Upper lobe of left lung (tissue), 6 donors: ENCODE measurements around the gene GLIS1. TPM values are rescaled to one million over a fixed set of nuclear protein-coding genes. Genes with fewer than 3 reads are reported as not detected.

ENCODE experiments used
- ATAC-seq, 2 donors: fragments of 200-7000 bp; cut with Tn5 transposase; one replicate each; pipeline ENCODE4 v1.9.1; 2022; ENCODE audit warnings: mild to moderate bottlenecking in 2 of 2, moderate library complexity in 2 of 2; ENCODE audit not compliant: low FRiP score in 2 of 2
- DNase-seq, 2 donors: peaks; one replicate each; pipeline ENCODE4 v3.0.0-alpha.2; 2019 to 2020
- H3K27ac ChIP-seq, 4 donors: fragments of 200-600 bp; sonication (generic); one replicate each; pipeline ENCODE4 v1.5.1; 2016 to 2019
- H3K27me3 ChIP-seq, 4 donors: fragments of 200-600 bp; sonication (generic); one replicate each; pipeline ENCODE4 v1.5.1; 2017 to 2019
- H3K36me3 ChIP-seq, 4 donors: fragments of 200-600 bp; sonication (generic); one replicate each; pipeline ENCODE4 v1.5.1; 2016 to 2019
- H3K4me1 ChIP-seq, 4 donors: fragments of 200-600 bp; sonication (generic); one replicate each; pipeline ENCODE4 v1.5.1; 2018 to 2019
- H3K4me3 ChIP-seq, 4 donors: fragments of 200-600 bp; sonication (generic); one replicate each; pipeline ENCODE4 v1.5.1; 2017 to 2019; ENCODE audit warnings: mild to moderate bottlenecking in 2 of 4, moderate library complexity in 1 of 4
- H3K9me3 ChIP-seq, 4 donors: fragments of 200-600 bp; sonication (generic); one replicate each; pipeline ENCODE4 v1.5.1; 2018 to 2019
- EP300 ChIP-seq, 4 donors: sonication (generic); formaldehyde crosslinking; IDR thresholded peaks; one replicate each; pipeline ENCODE4 v1.5.1; 2017; ENCODE audit warnings: antibody characterized with exemption in 4 of 4, control low read depth in 2 of 4
- POLR2A ChIP-seq, 4 donors: fragments of 450-650 bp; IDR thresholded peaks; one replicate each; pipeline ENCODE4 v1.5.1; 2016 to 2017; ENCODE audit warnings: antibody characterized with exemption in 4 of 4, mild to moderate bottlenecking in 2 of 4
- POLR2AphosphoS5 ChIP-seq, 2 donors: sonication (generic); formaldehyde crosslinking; IDR thresholded peaks; one replicate each; pipeline ENCODE4 v1.5.1; 2017; ENCODE audit warnings: antibody characterized with exemption in 2 of 2
- WGBS, 2 donors: methylation state at CpG; one replicate each; pipeline ENCODE4 v1.1.5; 2017 to 2018; 5-methylcytosine and 5-hydroxymethylcytosine counted together
- total RNA-seq, 6 donors: library from RNA; depleted of rRNA in 4 of 6; stranded (reverse); fragments of >200 nt in 4 of 6; gene quantifications; one replicate each; pipeline versions ENCODE4 v1.1.0 to v1.2.1, GENCODE V29; 2016 to 2021
- TF ChIP-seq, protein P1 (sequence below), 6 experiments: fragments of 450-650 bp in 4 of 6; fragments of 200-600 bp in 2 of 6; sonication (generic) in 2 of 6; IDR thresholded peaks; one replicate each; pipeline ENCODE4 v1.5.1; 2016 to 2019; ENCODE audit warnings: antibody characterized with exemption in 6 of 6
- donor health status: DM: no; HTN: no; CAD: no; lungs with moderate emphysema.
- donor health status: DM: no; HTN: yes; CAD: no; lungs with severe emphysema.

The GLIS1 gene
- total RNA-seq, 6 donors from 2014 or later = 0.26 to 1.0 TPM; not detected in 4

GRCh38 chr1:53462769-53463501 lies 276.0 kb downstream of the GLIS1 start:
- TF ChIP-seq, protein P1, sequence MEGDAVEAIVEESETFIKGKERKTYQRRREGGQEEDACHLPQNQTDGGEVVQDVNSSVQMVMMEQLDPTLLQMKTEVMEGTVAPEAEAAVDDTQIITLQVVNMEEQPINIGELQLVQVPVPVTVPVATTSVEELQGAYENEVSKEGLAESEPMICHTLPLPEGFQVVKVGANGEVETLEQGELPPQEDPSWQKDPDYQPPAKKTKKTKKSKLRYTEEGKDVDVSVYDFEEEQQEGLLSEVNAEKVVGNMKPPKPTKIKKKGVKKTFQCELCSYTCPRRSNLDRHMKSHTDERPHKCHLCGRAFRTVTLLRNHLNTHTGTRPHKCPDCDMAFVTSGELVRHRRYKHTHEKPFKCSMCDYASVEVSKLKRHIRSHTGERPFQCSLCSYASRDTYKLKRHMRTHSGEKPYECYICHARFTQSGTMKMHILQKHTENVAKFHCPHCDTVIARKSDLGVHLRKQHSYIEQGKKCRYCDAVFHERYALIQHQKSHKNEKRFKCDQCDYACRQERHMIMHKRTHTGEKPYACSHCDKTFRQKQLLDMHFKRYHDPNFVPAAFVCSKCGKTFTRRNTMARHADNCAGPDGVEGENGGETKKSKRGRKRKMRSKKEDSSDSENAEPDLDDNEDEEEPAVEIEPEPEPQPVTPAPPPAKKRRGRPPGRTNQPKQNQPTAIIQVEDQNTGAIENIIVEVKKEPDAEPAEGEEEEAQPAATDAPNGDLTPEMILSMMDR (IDR thresholded peaks at IDR 0.05) = no peak
- TF ChIP-seq POLR2AphosphoS5 (IDR thresholded peaks at IDR 0.05) = no peak
- TF ChIP-seq POLR2A (IDR thresholded peaks at IDR 0.05) = no peak
- TF ChIP-seq EP300 (IDR thresholded peaks at IDR 0.05) = no peak
- Histone ChIP-seq H3K4me1 (no peaks in the 10 kb centered on the region), H3K27me3 (no peaks in the 10 kb centered on the region), H3K27ac (no peak overlapping the region), H3K36me3 (no peaks in the 10 kb centered on the region), H3K4me3 (no peak overlapping the region), H3K9me3 (no peaks in the 10 kb centered on the region)
- DNase-seq (no peak), ATAC-seq (no peak)
- WGBS, 2 donors = 75 to 78% methylated on average over 6 to 11 of the region's 11 CpGs

DNA sequence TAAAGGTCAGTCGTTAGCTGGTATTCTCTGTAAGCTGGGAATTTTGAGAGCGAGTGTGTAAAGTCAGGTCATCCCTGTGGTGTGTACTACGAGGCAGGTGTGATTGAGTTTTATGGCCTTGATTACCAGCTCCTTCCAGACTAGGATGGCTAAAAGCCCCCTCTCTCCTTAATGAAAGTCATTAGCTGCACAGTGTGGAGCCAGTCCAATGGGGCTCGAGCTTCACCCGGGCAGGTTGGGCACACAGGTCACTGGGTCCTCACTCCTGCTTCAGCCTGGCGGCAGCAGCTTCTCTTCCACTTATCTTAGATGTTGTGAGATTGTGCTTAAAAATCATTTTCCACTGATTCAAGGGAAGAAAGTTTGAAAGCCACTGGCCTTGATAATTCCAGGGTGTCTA lies 276.8 kb downstream of the GLIS1 start:
- H3K9me3 ChIP-seq = no peaks in the 10 kb centered on the region
- no peak overlapping the region for H3K4me3 ChIP-seq
- H3K36me3 ChIP-seq = no peaks in the 10 kb centered on the region
- TF ChIP-seq EP300 (IDR thresholded peaks at IDR 0.05) (no peak), POLR2A (IDR thresholded peaks at IDR 0.05) (no peak), POLR2AphosphoS5 (IDR thresholded peaks at IDR 0.05) (no peak)
- TF ChIP-seq, protein P1 (IDR thresholded peaks at IDR 0.05) = no peak
- DNase-seq (no peak), ATAC-seq (no peak)
- WGBS, 2 donors = 86 to 90% methylated on average over 6 of the region's 6 CpGs
- no peak overlapping the region for H3K27ac ChIP-seq
- no peaks in the 10 kb centered on the region for H3K4me1 ChIP-seq
- H3K27me3 ChIP-seq = no peaks in the 10 kb centered on the region

DNA sequence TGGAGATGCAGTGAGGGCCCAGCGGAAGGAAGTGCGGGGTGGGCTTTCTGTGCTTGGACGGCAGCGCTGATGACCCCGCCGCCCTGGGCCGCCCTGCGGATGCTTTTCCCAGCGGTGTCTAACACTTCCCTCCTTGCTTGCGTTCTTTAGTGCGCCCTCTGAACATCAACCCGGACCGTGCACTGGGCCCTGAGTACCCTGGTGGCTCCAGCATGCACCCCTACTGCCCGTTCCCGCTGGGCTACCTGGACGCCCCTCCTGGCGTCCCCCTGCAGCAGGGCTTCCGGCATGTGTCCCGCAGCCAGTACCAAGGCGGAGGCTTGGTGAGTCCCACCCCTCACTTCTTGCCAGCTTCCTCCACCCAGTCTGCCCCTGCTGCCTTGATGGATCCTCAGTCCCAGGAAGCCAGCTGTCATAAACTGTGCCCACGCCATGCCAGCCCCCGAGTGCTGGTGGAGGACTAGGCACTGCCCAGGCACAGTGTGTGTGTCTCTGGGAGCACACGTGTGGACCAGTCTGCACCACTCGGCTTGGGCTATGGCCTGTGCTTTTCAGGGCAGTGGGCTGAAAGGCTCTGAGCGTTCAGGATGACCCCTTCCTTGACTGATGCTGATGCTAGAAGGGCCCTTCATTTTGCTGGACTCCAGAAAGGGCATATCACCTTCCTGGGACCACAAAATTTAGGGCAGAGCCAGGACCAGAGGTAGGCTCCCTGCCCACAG lies 277.5 kb downstream of the GLIS1 start:
- ATAC-seq = peak in 1 of 2 donors; percentile 15
- no peaks in the 10 kb centered on the region for H3K27me3 ChIP-seq

GRCh38 chr1:53460666-53461322 lies 278.2 kb downstream of the GLIS1 start:
- no peak overlapping the region for H3K4me3 ChIP-seq
- no peak overlapping the region for H3K27ac ChIP-seq
- no peaks in the 10 kb centered on the region for H3K4me1 ChIP-seq
- 83 to 89% methylated on average over 20 to 29 of the region's 29 CpGs for WGBS, 2 donors
- DNase-seq (peak in 1 of 2 donors; percentile 81), ATAC-seq (peak in 1 of 2 donors; percentile 12)
- H3K9me3 ChIP-seq = no peaks in the 10 kb centered on the region
- H3K27me3 ChIP-seq = no peaks in the 10 kb centered on the region
- TF ChIP-seq, protein P1 (IDR thresholded peaks at IDR 0.05) = no peak
- TF ChIP-seq POLR2AphosphoS5 (IDR thresholded peaks at IDR 0.05) = no peak
- TF ChIP-seq POLR2A (IDR thresholded peaks at IDR 0.05) = no peak
- TF ChIP-seq EP300 (IDR thresholded peaks at IDR 0.05) = no peak
- H3K36me3 ChIP-seq = no peaks in the 10 kb centered on the region

More for the DNA sequence above, 277.5 kb downstream of the GLIS1 start:
- Histone ChIP-seq H3K4me3 (no peak overlapping the region), H3K27ac (no peak overlapping the region), H3K4me1 (no peaks in the 10 kb centered on the region), H3K9me3 (no peaks in the 10 kb centered on the region), H3K36me3 (no peaks in the 10 kb centered on the region)
- WGBS, 2 donors = 85 to 93% methylated on average over 22 to 25 of the region's 25 CpGs
- peak in 1 of 2 donors; percentile 71 for DNase-seq
- TF ChIP-seq, protein P1 (IDR thresholded peaks at IDR 0.05) = no peak
- TF ChIP-seq EP300 (IDR thresholded peaks at IDR 0.05) (no peak), POLR2A (IDR thresholded peaks at IDR 0.05) (no peak), POLR2AphosphoS5 (IDR thresholded peaks at IDR 0.05) (no peak)
